ENCODE data around the gene SUPT6H.

SUPT6H gene

GRCh38 chr17:28745786-28746411 is 83.9 kb downstream of the SUPT6H start:
- no peak overlapping the region for H2BK5ac ChIP-seq (ENCODE audit: low read depth, low read length, poor library complexity, severe bottlenecking)
- DNase-seq: no peak
- H2BK120ac ChIP-seq (ENCODE audit: low read depth, low read length): no peak overlapping the region
- 89% methylated on average over 4 of the region's 4 CpGs for WGBS
- peak overlapping the region in 1 of 2 experiments; percentile 63 for H3K18ac ChIP-seq (ENCODE audit: low read depth in 1 of 2, low read length in 2 of 2)
- no peaks in the 10 kb centered on the region for H3K27me3 ChIP-seq (ENCODE audit: control insufficient read depth in 1 of 2, insufficient read depth in 1 of 2, low read length in 2 of 2)
- peak overlapping the region in 1 of 2 experiments; percentile 59 for H3K23ac ChIP-seq (ENCODE audit: low read length in 2 of 2)
- H4K8ac ChIP-seq (ENCODE audit: low read length): no peak overlapping the region
- no peaks in the 10 kb centered on the region for H3K9me3 ChIP-seq (ENCODE audit: control insufficient read depth, low read length)
- peaks cover 43 to 56% of the 10 kb centered on the region in 2 experiments for H3K36me3 ChIP-seq (ENCODE audit: control insufficient read depth in 1 of 2, insufficient read depth in 2 of 2, low read depth in 1 of 2, low read length in 2 of 2)
- H3K4me3 ChIP-seq (ENCODE audit: insufficient read depth in 1 of 2, low read depth in 1 of 2, low read length in 2 of 2): peak overlapping the region; percentile 89 to 91
- peak overlapping the region; percentile 19 to 20 for H3K4ac ChIP-seq (ENCODE audit: low read depth in 1 of 2, low read length in 2 of 2)
- H3K9ac ChIP-seq (ENCODE audit: low read length): peak overlapping the region; percentile 99
- H3K27ac ChIP-seq (ENCODE audit: low read length, poor library complexity, severe bottlenecking): peak overlapping the region; percentile 85
- peak overlapping the region in 1 of 2 experiments; percentile 11 for H2BK12ac ChIP-seq (ENCODE audit: low read length in 2 of 2)
- no peak overlapping the region for H2AK5ac ChIP-seq (ENCODE audit: low read length, severe bottlenecking)
- H3K79me1 ChIP-seq (replicated peaks; ENCODE audit: low read length, poor library complexity, severe bottlenecking): peaks cover 6% of the 10 kb centered on the region
- peak overlapping the region in 1 of 2 experiments; percentile 97 for H3K14ac ChIP-seq (ENCODE audit: low read length in 2 of 2)
- no peak overlapping the region for H2AFZ ChIP-seq (ENCODE audit: low read depth, low read length)
- peaks cover 49% of the 10 kb centered on the region for H3K4me1 ChIP-seq (ENCODE audit: control insufficient read depth, insufficient read depth, low read depth, low read length)
- H2BK15ac ChIP-seq (ENCODE audit: low read depth, poor library complexity, severe bottlenecking): no peak overlapping the region
- peak overlapping the region; percentile 8 for H4K91ac ChIP-seq (ENCODE audit: low read length)
- peak overlapping the region; percentile 56 for H3K4me2 ChIP-seq (ENCODE audit: low read length, poor library complexity, severe bottlenecking)

- Histone ChIP-seq H3K4me3 (ENCODE audit: insufficient read depth in 1 of 2, low read depth in 1 of 2, low read length in 2 of 2) (peak overlapping the region; percentile 27 to 89), H3K18ac (ENCODE audit: low read depth in 1 of 2, low read length in 2 of 2) (no peak overlapping the region), H3K36me3 (ENCODE audit: control insufficient read depth in 1 of 2, insufficient read depth in 2 of 2, low read depth in 1 of 2, low read length in 2 of 2) (peaks cover 48 to 56% of the 10 kb centered on the region in 2 experiments), H2BK15ac (ENCODE audit: low read depth, poor library complexity, severe bottlenecking) (peak overlapping the region; percentile 30), H3K23ac (ENCODE audit: low read length in 2 of 2) (no peak overlapping the region), H3K4me1 (ENCODE audit: control insufficient read depth, insufficient read depth, low read depth, low read length) (peaks cover 49% of the 10 kb centered on the region), H3K9ac (ENCODE audit: low read length) (peak overlapping the region; percentile 99), H3K79me1 (replicated peaks; ENCODE audit: low read length, poor library complexity, severe bottlenecking) (peaks cover 9% of the 10 kb centered on the region), H4K91ac (ENCODE audit: low read length) (no peak overlapping the region), H3K14ac (ENCODE audit: low read length in 2 of 2) (peak overlapping the region in 1 of 2 experiments; percentile 22), H4K8ac (ENCODE audit: low read length) (no peak overlapping the region), H3K27ac (ENCODE audit: low read length, poor library complexity, severe bottlenecking) (peak overlapping the region; percentile 85), H2BK12ac (ENCODE audit: low read length in 2 of 2) (peak overlapping the region in 1 of 2 experiments; percentile 31), H2AK5ac (ENCODE audit: low read length, severe bottlenecking) (peak overlapping the region; percentile 12), H2BK5ac (ENCODE audit: low read depth, low read length, poor library complexity, severe bottlenecking) (no peak overlapping the region), H2BK120ac (ENCODE audit: low read depth, low read length) (no peak overlapping the region), H3K4ac (ENCODE audit: low read depth in 1 of 2, low read length in 2 of 2) (no peak overlapping the region), H3K9me3 (ENCODE audit: control insufficient read depth, low read length) (no peaks in the 10 kb centered on the region), H3K27me3 (ENCODE audit: control insufficient read depth in 1 of 2, insufficient read depth in 1 of 2, low read length in 2 of 2) (no peaks in the 10 kb centered on the region), H3K4me2 (ENCODE audit: low read length, poor library complexity, severe bottlenecking) (peak overlapping the region; percentile 56), H2AFZ (ENCODE audit: low read depth, low read length) (no peak overlapping the region)
- 54% methylated on average over 4 of the region's 5 CpGs for WGBS
- DNase-seq: no peak
Observed at GRCh38 chr17:28746611-28747050, 84.6 kb downstream of the SUPT6H start.

GRCh38 chr17:28747051-28747691 is 85.2 kb downstream of the SUPT6H start:
- no peak overlapping the region for H4K91ac ChIP-seq (ENCODE audit: low read length)
- 82% methylated on average over 7 of the region's 7 CpGs for WGBS

More at GRCh38 chr17:28747051-28747691, 85.2 kb downstream of the SUPT6H start:
- Histone ChIP-seq H3K9me3 (ENCODE audit: control insufficient read depth, low read length) (no peaks in the 10 kb centered on the region), H2BK12ac (ENCODE audit: low read length in 2 of 2) (no peak overlapping the region), H2AK5ac (ENCODE audit: low read length, severe bottlenecking) (no peak overlapping the region), H3K18ac (ENCODE audit: low read depth in 1 of 2, low read length in 2 of 2) (no peak overlapping the region), H3K27ac (ENCODE audit: low read length, poor library complexity, severe bottlenecking) (peak overlapping the region; percentile 17), H3K4me1 (ENCODE audit: control insufficient read depth, insufficient read depth, low read depth, low read length) (peaks cover 46% of the 10 kb centered on the region), H3K4me2 (ENCODE audit: low read length, poor library complexity, severe bottlenecking) (peak overlapping the region; percentile 56), H3K4me3 (ENCODE audit: insufficient read depth in 1 of 2, low read depth in 1 of 2, low read length in 2 of 2) (no peak overlapping the region), H3K4ac (ENCODE audit: low read depth in 1 of 2, low read length in 2 of 2) (no peak overlapping the region), H3K23ac (ENCODE audit: low read length in 2 of 2) (no peak overlapping the region), H3K36me3 (ENCODE audit: control insufficient read depth in 1 of 2, insufficient read depth in 2 of 2, low read depth in 1 of 2, low read length in 2 of 2) (peaks cover 53 to 62% of the 10 kb centered on the region in 2 experiments), H2BK15ac (ENCODE audit: low read depth, poor library complexity, severe bottlenecking) (peak overlapping the region; percentile 30), H3K79me1 (replicated peaks; ENCODE audit: low read length, poor library complexity, severe bottlenecking) (peaks cover 7% of the 10 kb centered on the region), H4K8ac (ENCODE audit: low read length) (no peak overlapping the region), H2BK5ac (ENCODE audit: low read depth, low read length, poor library complexity, severe bottlenecking) (no peak overlapping the region), H2BK120ac (ENCODE audit: low read depth, low read length) (no peak overlapping the region), H3K9ac (ENCODE audit: low read length) (peak overlapping the region; percentile 99), H2AFZ (ENCODE audit: low read depth, low read length) (no peak overlapping the region), H3K14ac (ENCODE audit: low read length in 2 of 2) (peak overlapping the region in 1 of 2 experiments; percentile 29), H3K27me3 (ENCODE audit: control insufficient read depth in 1 of 2, insufficient read depth in 1 of 2, low read length in 2 of 2) (no peaks in the 10 kb centered on the region)
- no peak for DNase-seq
